Stimulated activated CD8-positive, alpha-beta memory T cell treated with anti-CD3 and anti-CD28 coated beads, Interleukin-7, amount 100 ng/mL, for 4 hours (primary cell): ENCODE measurements around the gene SLC22A31.

ENCODE experiments used
- DNase-seq, 2 donors: peaks; one replicate each; pipeline ENCODE4 v3.0.0-alpha.2; 2020; ENCODE audit warnings: low read depth in 2 of 2

SLC22A31 gene

GRCh38 chr16:89216315-89217137 lies 16.2 kb upstream of the SLC22A31 start:
- DNase-seq, result peak; percentile 86 to 89

- no peak for DNase-seq
Measured at GRCh38 chr16:89210904-89211515, 10.7 kb upstream of the SLC22A31 start.

- DNase-seq, result no peak
Measured at GRCh38 chr16:89210165-89210903, 10.0 kb upstream of the SLC22A31 start.

GRCh38 chr16:89209522-89210044 lies 9.2 kb upstream of the SLC22A31 start:
- DNase-seq, result no peak

- DNase-seq, result no peak
Measured at GRCh38 chr16:89207993-89208392, 7.7 kb upstream of the SLC22A31 start.

GRCh38 chr16:89202422-89203215 lies 2.3 kb upstream of the SLC22A31 start:
- no peak for DNase-seq

GRCh38 chr16:89201439-89202377 lies 1.4 kb upstream of the SLC22A31 start:
- DNase-seq, result peak; percentile 41 to 64

GRCh38 chr16:89200850-89201411 lies 594 bp upstream of the SLC22A31 start:
- no peak for DNase-seq

- DNase-seq, result no peak
Measured at GRCh38 chr16:89199241-89200123, 855 bp downstream of the SLC22A31 start.

GRCh38 chr16:89198417-89199240 lies 1.7 kb downstream of the SLC22A31 start:
- no peak for DNase-seq

- no peak for DNase-seq
Measured at GRCh38 chr16:89197633-89198416, 2.5 kb downstream of the SLC22A31 start.

GRCh38 chr16:89197033-89197632 lies 3.2 kb downstream of the SLC22A31 start:
- no peak for DNase-seq

GRCh38 chr16:89195521-89196171 lies 4.7 kb downstream of the SLC22A31 start:
- no peak for DNase-seq

GRCh38 chr16:89194340-89195311 lies 5.7 kb downstream of the SLC22A31 start:
- DNase-seq, result no peak
